ENCODE measurements around the gene RCAN2.

DNA sequence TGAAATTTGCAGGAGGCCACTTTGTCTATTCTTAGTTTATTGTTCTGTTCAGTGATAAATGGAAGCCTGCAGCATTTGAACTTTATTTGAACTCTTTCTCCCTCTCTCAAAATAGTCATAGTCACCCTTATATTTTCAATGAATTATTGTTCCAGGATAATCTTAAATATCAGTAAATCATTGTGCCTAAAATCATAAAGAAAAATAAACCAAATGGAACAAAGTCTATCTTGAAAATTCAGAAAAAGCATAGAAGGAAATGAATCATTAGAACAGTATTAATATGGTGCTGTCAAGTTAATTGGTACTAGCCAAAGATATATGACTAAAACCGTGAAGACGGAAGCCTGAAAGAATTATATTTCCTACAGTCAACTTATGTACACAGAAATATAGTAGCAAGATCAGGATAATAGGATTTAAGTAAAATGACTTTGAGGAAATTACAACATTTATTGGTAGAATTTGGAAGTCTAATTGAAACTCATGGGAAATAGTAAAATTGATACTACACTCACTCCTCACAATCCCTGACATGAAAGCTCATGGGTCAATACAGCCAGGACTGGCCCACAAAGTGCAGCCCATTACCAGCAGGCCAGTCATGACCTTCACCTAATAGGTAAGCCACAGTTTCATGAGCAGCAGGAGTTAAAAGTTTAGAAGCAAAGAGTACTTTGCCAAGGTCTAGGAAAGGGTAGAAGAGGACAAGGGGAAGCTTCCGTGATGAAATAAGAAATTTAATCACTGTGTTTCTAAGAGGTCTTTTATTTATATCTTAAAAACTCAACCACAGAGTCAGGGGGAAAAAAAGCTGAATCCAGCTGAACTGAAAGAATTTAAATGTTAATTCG is 200.6 kb downstream of the RCAN2 start:
- no peak for TF ChIP-seq POLR2AphosphoS5 (IDR thresholded peaks at IDR 0.05; ENCODE audit: insufficient read depth, low read depth, low read length)
- no peak for TF ChIP-seq POLR2A (IDR thresholded peaks at IDR 0.05; ENCODE audit: low read depth, low read length)
- TF ChIP-seq, protein P1, sequence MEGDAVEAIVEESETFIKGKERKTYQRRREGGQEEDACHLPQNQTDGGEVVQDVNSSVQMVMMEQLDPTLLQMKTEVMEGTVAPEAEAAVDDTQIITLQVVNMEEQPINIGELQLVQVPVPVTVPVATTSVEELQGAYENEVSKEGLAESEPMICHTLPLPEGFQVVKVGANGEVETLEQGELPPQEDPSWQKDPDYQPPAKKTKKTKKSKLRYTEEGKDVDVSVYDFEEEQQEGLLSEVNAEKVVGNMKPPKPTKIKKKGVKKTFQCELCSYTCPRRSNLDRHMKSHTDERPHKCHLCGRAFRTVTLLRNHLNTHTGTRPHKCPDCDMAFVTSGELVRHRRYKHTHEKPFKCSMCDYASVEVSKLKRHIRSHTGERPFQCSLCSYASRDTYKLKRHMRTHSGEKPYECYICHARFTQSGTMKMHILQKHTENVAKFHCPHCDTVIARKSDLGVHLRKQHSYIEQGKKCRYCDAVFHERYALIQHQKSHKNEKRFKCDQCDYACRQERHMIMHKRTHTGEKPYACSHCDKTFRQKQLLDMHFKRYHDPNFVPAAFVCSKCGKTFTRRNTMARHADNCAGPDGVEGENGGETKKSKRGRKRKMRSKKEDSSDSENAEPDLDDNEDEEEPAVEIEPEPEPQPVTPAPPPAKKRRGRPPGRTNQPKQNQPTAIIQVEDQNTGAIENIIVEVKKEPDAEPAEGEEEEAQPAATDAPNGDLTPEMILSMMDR (IDR thresholded peaks at IDR 0.05; ENCODE audit: extremely low read depth in 1 of 2, insufficient read depth in 1 of 2, low read depth in 1 of 2, low read length in 2 of 2), result no peak
- TF ChIP-seq FOS (IDR thresholded peaks at IDR 0.05; ENCODE audit: borderline replicate concordance, insufficient read depth, low read length), result peak; percentile 71
- TF ChIP-seq MAX (IDR thresholded peaks at IDR 0.05; ENCODE audit: insufficient read depth, insufficient read length), result no peak
- peak; percentile 77 for TF ChIP-seq JUN (IDR thresholded peaks at IDR 0.05; ENCODE audit: borderline replicate concordance, insufficient read depth, insufficient read length, low read depth)
